DOHH2 (cell line): ENCODE measurements around the gene HERC3.

Experiments used
- H3F3A ChIP-seq: fragments of 200-600 bp; sonication (generic), shearing (Covaris generic); 2 replicates; pipeline ENCODE4 v1.6.0; 2016; ENCODE audit warnings: antibody characterized with exemption, mild to moderate bottlenecking; ENCODE audit not compliant: control insufficient read depth, insufficient read depth
- H3K27ac ChIP-seq: fragments of 200-600 bp; sonication (generic); 2 replicates; pipeline ENCODE4 v1.5.1; 2014; ENCODE audit warnings: low read depth, mild to moderate bottlenecking, low read length, moderate library complexity
- H3K27me3 ChIP-seq: fragments of 200-600 bp; sonication (generic); 2 replicates; pipeline ENCODE4 v1.6.1; 2014; ENCODE audit warnings: mild to moderate bottlenecking, low read length, mixed read lengths; ENCODE audit not compliant: control insufficient read depth
- H3K36me3 ChIP-seq: fragments of 200-600 bp; sonication (generic); 2 replicates; pipeline ENCODE4 v1.6.1; 2014; ENCODE audit warnings: mild to moderate bottlenecking, low read length, moderate library complexity, mixed read lengths; ENCODE audit not compliant: control insufficient read depth
- H3K4me1 ChIP-seq: fragments of 200-600 bp; sonication (generic); 2 replicates; pipeline ENCODE4 v1.6.1; 2014; ENCODE audit warnings: mild to moderate bottlenecking, low read length, mixed read lengths; ENCODE audit not compliant: control insufficient read depth
- H3K4me2 ChIP-seq: fragments of 200-600 bp; sonication (generic); 2 replicates; pipeline ENCODE4 v1.6.0; 2014; ENCODE audit warnings: mild to moderate bottlenecking, low read length, moderate library complexity
- H3K4me3 ChIP-seq: fragments of 200-600 bp; sonication (generic); 2 replicates; pipeline ENCODE4 v1.5.1; 2014; ENCODE audit warnings: mild to moderate bottlenecking, low read length, mixed read lengths
- H3K79me2 ChIP-seq: fragments of 200-600 bp; sonication (generic); 2 replicates; pipeline ENCODE4 v1.6.1; 2014; ENCODE audit warnings: mild to moderate bottlenecking, low read length, mixed read lengths; ENCODE audit not compliant: control insufficient read depth
- H3K9me2 ChIP-seq: fragments of 200-600 bp; sonication (generic); replicated peaks from 2 replicates; pipeline ENCODE4 v1.6.1; 2014; ENCODE audit warnings: mild to moderate bottlenecking, low read length, mixed read lengths; ENCODE audit not compliant: control insufficient read depth
- H3K9me3 ChIP-seq: fragments of 200-600 bp; sonication (generic); 2 replicates; pipeline ENCODE4 v1.6.1; 2014; ENCODE audit warnings: antibody characterized with exemption, low read length, mixed read lengths; ENCODE audit not compliant: control insufficient read depth, insufficient read depth
- H4K20me1 ChIP-seq: fragments of 200-600 bp; sonication (generic); 2 replicates; pipeline ENCODE4 v1.6.0; 2014; ENCODE audit warnings: low read depth, mild to moderate bottlenecking, antibody characterized with exemption, low read length, moderate library complexity; ENCODE audit not compliant: control insufficient read depth, insufficient read depth
- EZH2phosphoT487 ChIP-seq: fragments of 200-600 bp; sonication (generic); IDR thresholded peaks from 2 replicates; pipeline ENCODE4 v1.6.1; 2017; ENCODE audit warnings: borderline replicate concordance, mild to moderate bottlenecking, antibody characterized with exemption, low read length, moderate library complexity, mixed read lengths
- TF ChIP-seq, protein P1 (sequence below): fragments of 200-600 bp; sonication (generic); IDR thresholded peaks from one replicate; pipeline ENCODE4 v1.5.1; 2014; ENCODE audit warnings: antibody characterized with exemption, mild to moderate bottlenecking, low read depth, low read length; ENCODE audit not compliant: poor library complexity, severe bottlenecking

HERC3 gene

DNA sequence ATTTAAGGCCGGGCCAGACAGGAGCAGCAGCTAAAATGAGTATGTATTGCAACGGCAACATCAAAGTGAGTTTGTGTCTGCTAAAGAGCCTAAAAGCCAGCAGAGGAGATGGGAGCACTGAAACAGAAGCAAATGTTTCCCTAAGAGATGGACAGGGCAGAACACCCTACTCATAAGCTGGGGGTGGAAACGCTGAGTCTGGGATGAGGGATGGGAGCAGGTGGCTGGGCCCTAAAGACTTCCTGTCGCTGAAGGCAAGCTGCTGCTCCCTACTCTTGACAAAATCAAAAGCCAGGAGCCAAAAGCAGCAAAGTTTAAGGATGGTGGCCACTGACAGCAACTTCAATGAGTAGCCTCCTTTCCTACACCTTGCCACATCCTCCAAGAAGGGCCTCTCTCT, 145.9 kb downstream of the HERC3 start:
- H3K36me3 ChIP-seq, result no peaks in the 10 kb centered on the region
- H3K27me3 ChIP-seq, result no peaks in the 10 kb centered on the region
- TF ChIP-seq, protein P1, sequence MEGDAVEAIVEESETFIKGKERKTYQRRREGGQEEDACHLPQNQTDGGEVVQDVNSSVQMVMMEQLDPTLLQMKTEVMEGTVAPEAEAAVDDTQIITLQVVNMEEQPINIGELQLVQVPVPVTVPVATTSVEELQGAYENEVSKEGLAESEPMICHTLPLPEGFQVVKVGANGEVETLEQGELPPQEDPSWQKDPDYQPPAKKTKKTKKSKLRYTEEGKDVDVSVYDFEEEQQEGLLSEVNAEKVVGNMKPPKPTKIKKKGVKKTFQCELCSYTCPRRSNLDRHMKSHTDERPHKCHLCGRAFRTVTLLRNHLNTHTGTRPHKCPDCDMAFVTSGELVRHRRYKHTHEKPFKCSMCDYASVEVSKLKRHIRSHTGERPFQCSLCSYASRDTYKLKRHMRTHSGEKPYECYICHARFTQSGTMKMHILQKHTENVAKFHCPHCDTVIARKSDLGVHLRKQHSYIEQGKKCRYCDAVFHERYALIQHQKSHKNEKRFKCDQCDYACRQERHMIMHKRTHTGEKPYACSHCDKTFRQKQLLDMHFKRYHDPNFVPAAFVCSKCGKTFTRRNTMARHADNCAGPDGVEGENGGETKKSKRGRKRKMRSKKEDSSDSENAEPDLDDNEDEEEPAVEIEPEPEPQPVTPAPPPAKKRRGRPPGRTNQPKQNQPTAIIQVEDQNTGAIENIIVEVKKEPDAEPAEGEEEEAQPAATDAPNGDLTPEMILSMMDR, result no peak
- H3K9me2 ChIP-seq, result no peaks in the 10 kb centered on the region
- H3K4me3 ChIP-seq, result no peak overlapping the region
- no peaks in the 10 kb centered on the region for H3K9me3 ChIP-seq
- no peaks in the 10 kb centered on the region for H3F3A ChIP-seq
- H4K20me1 ChIP-seq, result no peaks in the 10 kb centered on the region
- no peak overlapping the region for H3K4me2 ChIP-seq
- H3K79me2 ChIP-seq, result no peaks in the 10 kb centered on the region
- 0 out of 2 replicates have a peak, but pooled peaks cover 3% of the 10 kb centered on the region for H3K4me1 ChIP-seq
- H3K27ac ChIP-seq, result no peak overlapping the region

DNA sequence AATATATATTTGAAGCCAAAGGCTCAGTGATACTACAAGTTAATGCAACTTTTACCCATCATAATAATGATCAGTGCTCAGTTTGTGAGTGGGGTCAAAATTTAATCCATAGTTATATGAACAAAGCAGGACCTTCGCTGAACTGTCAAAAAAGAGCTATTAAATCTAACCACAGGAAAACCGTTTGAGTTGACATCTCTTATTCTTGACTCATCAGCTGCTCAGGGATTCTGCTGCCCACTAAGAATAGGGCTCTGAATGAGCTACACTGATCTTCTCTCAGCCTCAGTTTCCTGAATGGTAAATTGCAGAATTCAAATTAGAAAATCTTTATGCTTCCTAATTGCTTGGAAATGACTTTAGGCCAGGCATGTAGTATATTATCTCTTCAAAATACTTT, 150.3 kb downstream of the HERC3 start:
- Histone ChIP-seq H3K27me3 (no peaks in the 10 kb centered on the region), H3K4me3 (no peak overlapping the region), H3F3A (no peaks in the 10 kb centered on the region), H3K79me2 (no peaks in the 10 kb centered on the region), H3K9me2 (no peaks in the 10 kb centered on the region), H3K9me3 (no peaks in the 10 kb centered on the region), H3K4me2 (no peak overlapping the region), H3K27ac (no peak overlapping the region), H4K20me1 (no peaks in the 10 kb centered on the region), H3K4me1 (no peaks in the 10 kb centered on the region), H3K36me3 (no peaks in the 10 kb centered on the region)
- TF ChIP-seq, protein P1, result no peak
- no peak for TF ChIP-seq EZH2phosphoT487

DNA sequence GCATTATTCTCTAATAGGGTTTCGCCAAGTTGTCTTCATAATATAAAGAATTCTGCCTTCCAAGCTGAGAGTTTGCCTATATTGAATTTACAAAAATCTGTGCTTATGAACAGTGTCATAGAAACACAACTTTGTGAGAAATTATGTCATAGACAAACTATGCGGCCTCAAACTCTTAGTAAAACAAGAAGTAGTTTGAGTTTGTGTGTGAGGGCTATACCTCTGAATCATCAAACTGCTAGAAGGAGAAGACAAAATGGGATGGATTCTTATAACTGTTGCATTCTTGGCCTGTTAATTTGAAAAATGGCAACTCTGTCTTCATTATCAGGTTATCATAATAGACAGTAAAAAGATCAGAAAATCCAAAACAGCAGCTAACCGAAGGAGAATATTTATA, 151.4 kb downstream of the HERC3 start:
- Histone ChIP-seq H3K9me2 (no peaks in the 10 kb centered on the region), H3K4me2 (no peak overlapping the region), H3K4me3 (no peak overlapping the region), H3F3A (no peaks in the 10 kb centered on the region), H3K27ac (no peak overlapping the region), H3K36me3 (no peaks in the 10 kb centered on the region), H3K27me3 (no peaks in the 10 kb centered on the region), H3K4me1 (no peaks in the 10 kb centered on the region), H3K9me3 (no peaks in the 10 kb centered on the region), H3K79me2 (no peaks in the 10 kb centered on the region), H4K20me1 (no peaks in the 10 kb centered on the region)
- TF ChIP-seq EZH2phosphoT487, result no peak
- TF ChIP-seq, protein P1, result no peak

DNA sequence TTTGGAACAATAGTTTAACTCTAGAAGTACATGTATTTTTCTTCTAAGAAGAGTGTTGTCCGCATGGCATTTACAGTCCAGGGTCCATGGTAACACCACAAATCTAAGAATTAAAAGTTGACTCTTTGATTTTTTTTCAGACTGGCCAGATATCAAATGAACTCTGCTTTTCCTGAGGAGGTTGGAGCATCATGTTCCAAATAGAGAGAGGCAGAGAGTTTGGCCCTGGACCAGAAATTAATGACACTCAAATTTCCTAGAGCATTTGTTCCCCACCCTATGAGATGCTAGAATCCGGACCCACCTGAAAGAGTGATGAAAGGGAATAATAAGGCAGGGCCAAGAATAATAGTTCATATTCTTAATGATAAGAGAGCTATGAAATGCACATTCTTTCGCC, 152.3 kb downstream of the HERC3 start:
- TF ChIP-seq, protein P1, result no peak
- TF ChIP-seq EZH2phosphoT487, result no peak
- no peaks in the 10 kb centered on the region for H3K79me2 ChIP-seq
- no peaks in the 10 kb centered on the region for H3K9me3 ChIP-seq
- H4K20me1 ChIP-seq, result no peaks in the 10 kb centered on the region
- no peak overlapping the region for H3K27ac ChIP-seq
- no peaks in the 10 kb centered on the region for H3F3A ChIP-seq
- no peak overlapping the region for H3K4me2 ChIP-seq
- no peak overlapping the region for H3K4me3 ChIP-seq
- H3K9me2 ChIP-seq, result no peaks in the 10 kb centered on the region
- no peaks in the 10 kb centered on the region for H3K27me3 ChIP-seq
- no peaks in the 10 kb centered on the region for H3K36me3 ChIP-seq
- H3K4me1 ChIP-seq, result no peaks in the 10 kb centered on the region
